IMR-90 (cell line): ENCODE measurements around the gene ORM1. TPM values are rescaled to one million over a fixed set of nuclear protein-coding genes. Genes with fewer than 3 reads are reported as not detected.

ENCODE experiments used
- ATAC-seq: fragments of 200-7000 bp; cut with Tn5 transposase; 2 replicates; pipeline ENCODE4 v1.9.1; 2020; ENCODE audit warnings: low read depth, mild to moderate bottlenecking, moderate library complexity
- BruUV-seq: library from RNA; stranded (reverse); fragments of 400-500 nt; replicated peaks from 2 replicates; lab custom pipeline; 2021; lab: Mats Ljungman, UMichigan
- CTCF ChIA-PET: fragments of 300-600 bp; formaldehyde crosslinking; extraction: SDS; loops from one replicate; lab custom pipeline; 2021; ENCODE audit warnings: antibody characterized with exemption; lab: Yijun Ruan, JAX
- POLR2A ChIA-PET: fragments of 300-600 bp; sonication (Branson Sonifier 250); formaldehyde crosslinking; loops from one replicate; lab custom pipeline; 2022; ENCODE audit warnings: antibody characterized with exemption; ENCODE audit not compliant: unreplicated experiment; lab: Charles Lee
- DNase-seq: peaks from one replicate; pipeline ENCODE4 v3.0.0; 2013
- H2AFZ ChIP-seq: replicated peaks from 2 replicates; pipeline ENCODE3; 2013; ENCODE audit warnings: low read length, mild to moderate bottlenecking; ENCODE audit not compliant: poor library complexity
- H2AK5ac ChIP-seq: 2 replicates; pipeline ENCODE4 v1.6.1; 2013; ENCODE audit warnings: low read depth, low read length, inconsistent platforms
- H2AK9ac ChIP-seq: replicated peaks from 2 replicates; pipeline ENCODE3; 2013; ENCODE audit warnings: mild to moderate bottlenecking, low read depth, low read length, moderate library complexity; ENCODE audit not compliant: poor library complexity
- H2BK120ac ChIP-seq: 2 replicates; pipeline ENCODE4 v1.6.1; 2013; ENCODE audit warnings: low read depth, low read length, inconsistent platforms
- H2BK15ac ChIP-seq: 3 replicates; pipeline ENCODE4 v1.6.1; 2013; ENCODE audit warnings: low read depth, low read length, inconsistent platforms
- H2BK20ac ChIP-seq: 2 replicates; pipeline ENCODE4 v1.6.1; 2013; ENCODE audit warnings: low read depth, mild to moderate bottlenecking, inconsistent platforms, low read length, moderate library complexity
- H2BK5ac ChIP-seq: 2 replicates; pipeline ENCODE4 v1.6.1; 2013; ENCODE audit warnings: mild to moderate bottlenecking, low read depth, low read length, inconsistent platforms; ENCODE audit not compliant: poor library complexity, severe bottlenecking
- H3K14ac ChIP-seq: replicated peaks from 2 replicates; pipeline ENCODE4 v1.6.1; 2013; ENCODE audit warnings: low read depth, low read length, inconsistent platforms
- H3K18ac ChIP-seq: 2 replicates; pipeline ENCODE4 v1.6.1; 2013; ENCODE audit warnings: low read depth, low read length, control low read depth
- H3K23ac ChIP-seq: 2 replicates; pipeline ENCODE4 v1.6.1; 2013; ENCODE audit warnings: low read depth, low read length, inconsistent platforms
- H3K27ac ChIP-seq: 2 replicates; pipeline ENCODE4 v1.5.1; 2013; ENCODE audit warnings: mild to moderate bottlenecking, control low read depth, low read length; ENCODE audit not compliant: insufficient read depth
- H3K27me3 ChIP-seq: 2 replicates; pipeline ENCODE4 v1.6.1; 2013; ENCODE audit warnings: low read length; ENCODE audit not compliant: control insufficient read depth, insufficient read depth
- H3K36me3 ChIP-seq: 2 replicates; pipeline ENCODE4 v1.6.1; 2013; ENCODE audit warnings: low read length, mixed read lengths; ENCODE audit not compliant: control insufficient read depth, insufficient read depth
- H3K4ac ChIP-seq: 2 replicates; pipeline ENCODE4 v1.6.1; 2013; ENCODE audit warnings: low read depth, low read length, inconsistent platforms
- H3K4me1 ChIP-seq: 2 replicates; pipeline ENCODE4 v1.6.1; 2013; ENCODE audit warnings: low read length, mixed read lengths; ENCODE audit not compliant: control insufficient read depth, insufficient read depth
- H3K4me2 ChIP-seq: 2 replicates; pipeline ENCODE4 v1.6.1; 2013; ENCODE audit warnings: low read depth, mild to moderate bottlenecking, control low read depth, low read length, moderate library complexity
- H3K4me3 ChIP-seq: 2 replicates; pipeline ENCODE4 v1.5.1; 2013; ENCODE audit warnings: low read depth, mild to moderate bottlenecking, control low read depth, low read length, moderate library complexity; ENCODE audit not compliant: insufficient read depth
- H3K56ac ChIP-seq: 2 replicates; pipeline ENCODE4 v1.6.1; 2013; ENCODE audit warnings: low read length, inconsistent platforms; ENCODE audit not compliant: insufficient read depth; ENCODE audit errors: extremely low read depth
- H3K79me1 ChIP-seq, 2 experiments: 2 replicates each; pipeline ENCODE4 v1.6.1; 2013; ENCODE audit warnings: low read length in 2 of 2, inconsistent platforms in 1 of 2, low read depth in 1 of 2
- H3K9ac ChIP-seq: 2 replicates; pipeline ENCODE4 v1.6.1; 2013; ENCODE audit warnings: low read depth, low read length, control low read depth
- H3K9me1 ChIP-seq: 2 replicates; pipeline ENCODE4 v1.6.1; 2013; ENCODE audit warnings: low read length, inconsistent platforms; ENCODE audit not compliant: insufficient read depth
- H3K9me3 ChIP-seq: 2 replicates; pipeline ENCODE4 v1.6.1; 2013; ENCODE audit warnings: low read length; ENCODE audit not compliant: control insufficient read depth, insufficient read depth
- H4K20me1 ChIP-seq: 2 replicates; pipeline ENCODE4 v1.6.1; 2013; ENCODE audit warnings: low read length, inconsistent platforms; ENCODE audit not compliant: insufficient read depth
- H4K5ac ChIP-seq: 2 replicates; pipeline ENCODE4 v1.6.1; 2013; ENCODE audit warnings: mild to moderate bottlenecking, low read depth, low read length, control low read depth
- H4K8ac ChIP-seq, 2 experiments: 2 replicates each; pipeline ENCODE4 v1.6.1; 2013; ENCODE audit warnings: low read depth in 2 of 2, low read length in 2 of 2, control low read depth in 1 of 2, inconsistent platforms in 1 of 2
- H4K91ac ChIP-seq: 2 replicates; pipeline ENCODE4 v1.6.1; 2013; ENCODE audit warnings: low read depth, low read length, inconsistent platforms; ENCODE audit not compliant: insufficient read depth
- CHD1 ChIP-seq: IDR thresholded peaks from 2 replicates; pipeline ENCODE4 v1.6.1; 2012; ENCODE audit warnings: low read depth, low read length, improper control_type of control experiment
- CTCF ChIP-seq: conservative IDR thresholded peaks from 2 replicates; pipeline ENCODE4 v1.5.1; 2012; ENCODE audit warnings: mild to moderate bottlenecking, low read depth, low read length, improper control_type of control experiment
- MAZ ChIP-seq: IDR thresholded peaks from 2 replicates; pipeline ENCODE4 v1.6.1; 2012; ENCODE audit warnings: low read depth, mild to moderate bottlenecking, low read length, improper control_type of control experiment, moderate library complexity, borderline replicate concordance
- MXI1 ChIP-seq: IDR thresholded peaks from 2 replicates; pipeline ENCODE4 v1.6.1; 2012; ENCODE audit warnings: low read depth, mild to moderate bottlenecking, low read length, moderate library complexity, borderline replicate concordance
- NFE2L2 ChIP-seq: fragments of 150-350 bp; IDR thresholded peaks from 2 replicates; pipeline ENCODE4 v1.6.1; 2016; ENCODE audit warnings: low read depth, mild to moderate bottlenecking, low read length
- POLR2A ChIP-seq: IDR thresholded peaks from 2 replicates; pipeline ENCODE4 v1.6.1; 2012; ENCODE audit warnings: mild to moderate bottlenecking, low read depth, low read length
- RCOR1 ChIP-seq: IDR thresholded peaks from 2 replicates; pipeline ENCODE4 v1.6.1; 2012; ENCODE audit warnings: mild to moderate bottlenecking, low read length, improper control_type of control experiment; ENCODE audit not compliant: insufficient replicate concordance
- RFX5 ChIP-seq: IDR thresholded peaks from 2 replicates; pipeline ENCODE4 v1.8.0; 2012; ENCODE audit warnings: low read depth, mild to moderate bottlenecking, low read length, moderate library complexity
- SMC3 ChIP-seq: fragments of 150-350 bp; IDR thresholded peaks from 2 replicates; pipeline ENCODE4 v1.6.1; 2016; ENCODE audit warnings: low read depth, mild to moderate bottlenecking, antibody characterized with exemption, low read length, moderate library complexity
- USF2 ChIP-seq: fragments of 150-350 bp; IDR thresholded peaks from 2 replicates; pipeline ENCODE4 v1.6.1; 2017; ENCODE audit warnings: mild to moderate bottlenecking, antibody characterized with exemption, low read length, low read depth
- WGBS, 2 experiments: methylation state at CpG; one replicate each; pipeline versions ENCODE4 v1.1.5 to v1.1.7; 2013; ENCODE audit warnings: missing lambda C conversion rate in 2 of 2; ENCODE audit not compliant: insufficient read length in 1 of 2; ENCODE audit errors: extremely low coverage in 2 of 2; 5-methylcytosine and 5-hydroxymethylcytosine counted together
- dilution Hi-C: fragments of 300-500 bp; cut with HindIII; formaldehyde crosslinking; loops from one replicate; pipeline ENCODE4 v1.14.3; 2018; ENCODE audit warnings: low sequenced_read_pairs; ENCODE audit not compliant: unreplicated experiment
- in situ Hi-C: fragments of 300-500 bp; cut with MboI; formaldehyde crosslinking; loops from 3 replicates; pipeline ENCODE4 v1.14.3; 2019; ENCODE audit warnings: low sequenced_read_pairs, inconsistent platforms, mixed read lengths
- intact Hi-C: fragments of 100-400 bp; cut with micrococcal nuclease; formaldehyde crosslinking; loops from 2 replicates; pipeline ENCODE4 v1.10.0; 2022
- polyA plus RNA-seq, 3 experiments: library from polyadenylated mRNA; depleted of rRNA; stranded (reverse); fragments of >200 nt; gene quantifications; 2 replicates each; pipeline ENCODE4 v1.2.3, GENCODE V29; 2012; ENCODE audit warnings: low replicate concordance in 1 of 3
- total RNA-seq: library from RNA; depleted of rRNA; stranded (reverse); fragments of >200 nt; gene quantifications from 2 replicates; pipeline ENCODE4 v1.2.3, GENCODE V29; 2012

The ORM1 gene
- total and polyA plus RNA-seq, 2 of the 4 experiments (the other 2 are of a cell fraction), result 0.18 TPM; not detected in 1

GRCh38 chr9:114299286-114300152 lies 23.4 kb upstream of the ORM1 start:
- Histone ChIP-seq H3K9ac (no peak overlapping the region), H4K5ac (no peak overlapping the region), H3K56ac (no peak overlapping the region), H3K9me3 (no peaks in the 10 kb centered on the region), H3K23ac (no peak overlapping the region), H2BK20ac (no peak overlapping the region), H3K4me1 (no peaks in the 10 kb centered on the region), H2BK5ac (no peak overlapping the region), H2AK9ac (no peak overlapping the region), H3K36me3 (peaks cover 20% of the 10 kb centered on the region), H3K4ac (no peak overlapping the region), H4K8ac (no peak overlapping the region), H2AFZ (no peak overlapping the region), H2BK120ac (no peak overlapping the region), H3K79me1 (no peaks in the 10 kb centered on the region), H2AK5ac (no peak overlapping the region), H3K9me1 (no peaks in the 10 kb centered on the region), H3K27ac (no peak overlapping the region), H3K18ac (no peak overlapping the region), H3K4me3 (no peak overlapping the region), H4K91ac (no peak overlapping the region), H3K27me3 (no peaks in the 10 kb centered on the region), H3K14ac (no peak overlapping the region), H4K20me1 (no peaks in the 10 kb centered on the region), H2BK15ac (no peak overlapping the region), H3K4me2 (no peak overlapping the region)
- TF ChIP-seq CTCF (no peak), MXI1 (no peak), CHD1 (no peak), SMC3 (no peak), POLR2A (no peak), RFX5 (no peak), USF2 (no peak), RCOR1 (no peak), NFE2L2 (no peak), MAZ (no peak)
- no peak for DNase-seq
- dilution Hi-C loops, result no loop called here
- CTCF ChIA-PET, result interaction anchor here (1.0 kb wide), 1 partner anchor 200 kb away, joined by 3 read pairs; no protein-coding TSS in a partner anchor
- 93% methylated on average over 11 of the region's 15 CpGs; no CpG with 5 or more reads in 1 of the 2 experiments for WGBS, 2 experiments
- in situ Hi-C loops, result no loop called here
- POLR2A ChIA-PET, result no interaction called here
- intact Hi-C loops, result loop anchor here (10.0 kb wide), 1 partner anchor 615 kb away; no protein-coding TSS in a partner anchor
- no TSS peak for BruUV-seq
- no peak for ATAC-seq
